ENCODE measurements around the gene KIF5C. TPM values are rescaled to one million over a fixed set of nuclear protein-coding genes. Genes with fewer than 3 reads are reported as not detected.

KIF5C gene
- polyA plus RNA-seq, 1 donor (not counting 4 experiments of a cell fraction or from before 2014, with no cell fraction given): 0.03 TPM

GRCh38 chr2:148917431-148917830 lies 42.4 kb downstream of the KIF5C start:
- no peak for DNase-seq (ENCODE audit: low read depth, low spot score)
- Histone ChIP-seq H2AFZ (ENCODE audit: control insufficient read depth, low read length) (no peak overlapping the region), H3K27me3 (ENCODE audit: control insufficient read depth, extremely low read depth, insufficient read depth, low read length) (peaks cover 12% of the 10 kb centered on the region), H3K79me2 (ENCODE audit: control insufficient read depth, insufficient read depth, low read length) (no peaks in the 10 kb centered on the region), H3K36me3 (ENCODE audit: control insufficient read depth in 2 of 2, extremely low read depth in 1 of 2, insufficient read depth in 2 of 2, low read length in 2 of 2) (no peaks in the 10 kb centered on the region), H3K9ac (ENCODE audit: control insufficient read depth, extremely low read depth, insufficient read depth, low read length) (no peak overlapping the region), H4K20me1 (ENCODE audit: control insufficient read depth, extremely low read depth, insufficient read depth, low read length) (no peaks in the 10 kb centered on the region), H3K4me3 (ENCODE audit: control insufficient read depth in 2 of 3, extremely low read depth in 1 of 3, insufficient read depth in 2 of 3, low read depth in 1 of 3, low read length in 3 of 3) (no peak overlapping the region), H3K4me2 (ENCODE audit: control insufficient read depth, extremely low read depth, insufficient read depth, low read depth, low read length) (no peak overlapping the region), H3K27ac (ENCODE audit: control insufficient read depth, insufficient read depth, low read length) (no peak overlapping the region), H3K9me3 (ENCODE audit: control insufficient read depth, low read depth, low read length) (no peaks in the 10 kb centered on the region), H3K9me1 (ENCODE audit: control insufficient read depth, extremely low read depth, insufficient read depth, low read length) (no peaks in the 10 kb centered on the region), H3K4me1 (ENCODE audit: control insufficient read depth, extremely low read depth, insufficient read depth, low read length) (no peaks in the 10 kb centered on the region)
- TF ChIP-seq EZH2 (IDR thresholded peaks at IDR 0.05; ENCODE audit: low read length) (no peak), CTCF (optimal IDR thresholded peaks at IDR 0.05 in 1 of 3, IDR thresholded peaks at IDR 0.05 in 1 of 3, conservative IDR thresholded peaks at IDR 0.05 in 1 of 3; ENCODE audit: extremely low read depth in 1 of 3, insufficient read depth in 2 of 3, low read length in 3 of 3) (no peak)
- dilution Hi-C loops (cut with MboI; ENCODE audit: extremely low pct_ligation_motif_present, low sequenced_read_pairs): no loop called here
- FAIRE-seq: no peak

- dilution Hi-C loops (cut with MboI; ENCODE audit: extremely low pct_ligation_motif_present, low sequenced_read_pairs): no loop called here
- no peak overlapping the region for H3K27ac ChIP-seq (ENCODE audit: control insufficient read depth, insufficient read depth, low read length)
- DNase-seq (ENCODE audit: low read depth, low spot score) (no peak), FAIRE-seq (no peak)
- no peaks in the 10 kb centered on the region for H4K20me1 ChIP-seq (ENCODE audit: control insufficient read depth, extremely low read depth, insufficient read depth, low read length)
- H3K9me3 ChIP-seq (ENCODE audit: control insufficient read depth, low read depth, low read length): no peaks in the 10 kb centered on the region
- no peaks in the 10 kb centered on the region for H3K36me3 ChIP-seq (ENCODE audit: control insufficient read depth in 2 of 2, extremely low read depth in 1 of 2, insufficient read depth in 2 of 2, low read length in 2 of 2)
- no peak overlapping the region for H2AFZ ChIP-seq (ENCODE audit: control insufficient read depth, low read length)
- H3K4me1 ChIP-seq (ENCODE audit: control insufficient read depth, extremely low read depth, insufficient read depth, low read length): peaks cover 3% of the 10 kb centered on the region
- no peak overlapping the region for H3K9ac ChIP-seq (ENCODE audit: control insufficient read depth, extremely low read depth, insufficient read depth, low read length)
- H3K4me3 ChIP-seq (ENCODE audit: control insufficient read depth in 2 of 3, extremely low read depth in 1 of 3, insufficient read depth in 2 of 3, low read depth in 1 of 3, low read length in 3 of 3): no peak overlapping the region
- H3K79me2 ChIP-seq (ENCODE audit: control insufficient read depth, insufficient read depth, low read length): no peaks in the 10 kb centered on the region
- TF ChIP-seq EZH2 (IDR thresholded peaks at IDR 0.05; ENCODE audit: low read length) (no peak), CTCF (optimal IDR thresholded peaks at IDR 0.05 in 1 of 3, IDR thresholded peaks at IDR 0.05 in 1 of 3, conservative IDR thresholded peaks at IDR 0.05 in 1 of 3; ENCODE audit: extremely low read depth in 1 of 3, insufficient read depth in 2 of 3, low read length in 3 of 3) (no peak)
- H3K9me1 ChIP-seq (ENCODE audit: control insufficient read depth, extremely low read depth, insufficient read depth, low read length): no peaks in the 10 kb centered on the region
- H3K27me3 ChIP-seq (ENCODE audit: control insufficient read depth, extremely low read depth, insufficient read depth, low read length): peaks cover 12% of the 10 kb centered on the region
- H3K4me2 ChIP-seq (ENCODE audit: control insufficient read depth, extremely low read depth, insufficient read depth, low read depth, low read length): no peak overlapping the region
These were observed 43.5 kb downstream of the KIF5C start for GRCh38 chr2:148918554-148918953.
